Measurements from ENCODE around the gene LGI4. TPM values are rescaled to one million over a fixed set of nuclear protein-coding genes. Genes with fewer than 3 reads are reported as not detected.
"Not testable (repeated sequence)": the region's sequence is repeated elsewhere in the genome, so short reads cannot be mapped to it uniquely, and the experiment has no call there.

The LGI4 gene
- total and polyA plus RNA-seq, 8 donors: 3.1 to 40.0 (median 13.4) TPM

DNA sequence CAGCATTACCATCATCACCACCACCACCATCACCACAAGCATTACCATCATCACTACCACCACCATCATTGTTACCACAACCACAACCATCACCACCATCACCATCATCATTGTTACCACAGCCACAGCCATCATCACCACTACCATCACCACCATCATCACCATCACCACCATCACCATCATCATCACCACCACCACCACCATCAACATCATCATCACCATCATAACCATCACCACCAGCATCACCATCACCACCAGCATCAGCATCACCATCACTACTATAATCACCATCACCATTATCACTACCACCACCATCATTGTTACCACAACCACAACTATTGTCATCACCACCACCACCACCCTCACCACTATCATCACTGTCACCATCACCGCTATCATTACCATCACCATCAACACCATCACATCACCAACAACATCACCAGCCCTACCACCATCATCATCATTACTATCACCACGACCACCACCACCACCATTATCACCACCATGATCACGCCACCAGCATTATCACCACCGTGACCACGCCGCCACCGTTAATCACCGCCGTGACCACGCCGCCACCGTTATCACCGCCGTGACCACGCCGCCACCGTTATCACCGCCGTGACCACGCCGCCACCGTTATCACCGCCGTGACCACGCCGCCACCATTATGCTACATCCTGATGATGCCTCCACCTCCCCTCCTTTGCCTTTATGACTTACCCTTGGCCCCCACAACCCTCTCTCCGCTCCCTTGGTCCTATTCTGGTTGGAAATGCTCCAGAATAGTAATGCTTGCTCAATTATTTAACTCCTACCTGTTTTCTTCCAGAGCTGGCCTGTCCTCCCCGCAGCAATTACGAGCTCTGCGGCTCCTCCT, 29.2 kb downstream of the LGI4 start:
- TF ChIP-seq, protein P1, sequence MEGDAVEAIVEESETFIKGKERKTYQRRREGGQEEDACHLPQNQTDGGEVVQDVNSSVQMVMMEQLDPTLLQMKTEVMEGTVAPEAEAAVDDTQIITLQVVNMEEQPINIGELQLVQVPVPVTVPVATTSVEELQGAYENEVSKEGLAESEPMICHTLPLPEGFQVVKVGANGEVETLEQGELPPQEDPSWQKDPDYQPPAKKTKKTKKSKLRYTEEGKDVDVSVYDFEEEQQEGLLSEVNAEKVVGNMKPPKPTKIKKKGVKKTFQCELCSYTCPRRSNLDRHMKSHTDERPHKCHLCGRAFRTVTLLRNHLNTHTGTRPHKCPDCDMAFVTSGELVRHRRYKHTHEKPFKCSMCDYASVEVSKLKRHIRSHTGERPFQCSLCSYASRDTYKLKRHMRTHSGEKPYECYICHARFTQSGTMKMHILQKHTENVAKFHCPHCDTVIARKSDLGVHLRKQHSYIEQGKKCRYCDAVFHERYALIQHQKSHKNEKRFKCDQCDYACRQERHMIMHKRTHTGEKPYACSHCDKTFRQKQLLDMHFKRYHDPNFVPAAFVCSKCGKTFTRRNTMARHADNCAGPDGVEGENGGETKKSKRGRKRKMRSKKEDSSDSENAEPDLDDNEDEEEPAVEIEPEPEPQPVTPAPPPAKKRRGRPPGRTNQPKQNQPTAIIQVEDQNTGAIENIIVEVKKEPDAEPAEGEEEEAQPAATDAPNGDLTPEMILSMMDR (IDR thresholded peaks at IDR 0.05): no peak
- TF ChIP-seq POLR2A (IDR thresholded peaks at IDR 0.05) (no peak), EP300 (IDR thresholded peaks at IDR 0.05) (no peak), POLR2AphosphoS5 (IDR thresholded peaks at IDR 0.05) (no peak)
- no peaks in the 10 kb centered on the region for H3K36me3 ChIP-seq
- H3K27me3 ChIP-seq: peaks cover 0 to 5% (median 0%) of the 10 kb centered on the region in 3 donors
- H3K27ac ChIP-seq: peak overlapping the region in 2 of 5 donors; percentile 70 to 72
- no peak overlapping the region for H3K4me3 ChIP-seq
- intact Hi-C loops (cut with DNase I; ENCODE audit: low total_unique reads): no loop called here
- 78 to 92% (median 87%) methylated on average over 27 to 30 of the region's 30 CpGs for WGBS, 5 donors
- DNase-seq: no peak
- H3K4me1 ChIP-seq: peaks cover 0 to 18% (median 10%) of the 10 kb centered on the region in 4 donors
- no peaks in the 10 kb centered on the region for H3K9me3 ChIP-seq

DNA sequence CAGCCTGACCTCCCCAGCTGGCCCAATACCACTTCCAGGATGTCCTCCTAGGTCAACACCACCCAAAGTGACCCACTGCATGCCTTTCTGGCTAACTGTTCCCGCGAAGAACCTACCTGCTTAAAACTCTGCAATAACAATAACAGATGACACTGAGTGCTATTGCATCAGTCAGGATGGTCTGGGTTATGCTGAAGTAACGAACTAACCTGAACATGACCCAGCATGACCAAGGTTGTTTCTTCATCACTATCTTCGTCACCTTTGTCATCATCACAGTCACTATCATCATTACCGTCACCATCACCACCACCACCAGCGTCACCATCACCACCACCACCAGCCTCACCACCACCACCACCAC, 29.8 kb downstream of the LGI4 start:
- TF ChIP-seq EP300 (IDR thresholded peaks at IDR 0.05) (no peak), POLR2A (IDR thresholded peaks at IDR 0.05) (no peak), POLR2AphosphoS5 (IDR thresholded peaks at IDR 0.05) (no peak)
- TF ChIP-seq, protein P1 (IDR thresholded peaks at IDR 0.05): no peak
- H3K4me1 ChIP-seq: peaks cover 0 to 18% (median 10%) of the 10 kb centered on the region in 4 donors
- no peak overlapping the region for H3K4me3 ChIP-seq
- H3K27ac ChIP-seq: no peak overlapping the region
- intact Hi-C loops (cut with DNase I; ENCODE audit: low total_unique reads): no loop called here
- no peak for DNase-seq
- no peaks in the 10 kb centered on the region for H3K36me3 ChIP-seq
- H3K27me3 ChIP-seq: peaks cover 0 to 5% (median 0%) of the 10 kb centered on the region in 3 donors
- WGBS, 5 donors: 92 to 99% (median 96%) methylated on average over 6 of the region's 6 CpGs
- no peaks in the 10 kb centered on the region for H3K9me3 ChIP-seq

DNA sequence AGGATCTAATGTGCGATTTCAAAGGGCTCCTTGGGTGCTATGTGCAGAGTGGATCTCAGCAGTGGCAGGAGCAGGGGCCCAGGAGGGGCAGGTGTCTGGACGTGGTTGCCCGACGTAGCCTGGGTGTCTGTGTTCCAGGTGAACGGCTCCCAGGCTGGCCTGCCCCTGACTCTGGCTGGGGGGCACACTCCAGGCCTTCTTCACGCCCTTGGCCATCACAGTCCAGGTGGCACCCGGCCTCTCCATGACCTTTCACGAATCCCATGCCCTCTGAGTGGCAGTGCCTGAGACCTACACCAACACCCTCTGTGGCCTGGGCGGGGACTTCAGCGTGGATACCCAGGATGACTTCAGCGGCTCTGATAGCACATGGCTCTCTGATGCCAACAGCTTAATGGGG, 30.5 kb downstream of the LGI4 start:
- peaks cover 0 to under 1% (median 0%) of the 10 kb centered on the region in 3 donors for H3K27me3 ChIP-seq
- H3K36me3 ChIP-seq: no peaks in the 10 kb centered on the region
- H3K27ac ChIP-seq: no peak overlapping the region
- intact Hi-C loops (cut with DNase I; ENCODE audit: low total_unique reads): no loop called here
- H3K4me3 ChIP-seq: no peak overlapping the region
- DNase-seq: no peak
- no peaks in the 10 kb centered on the region for H3K9me3 ChIP-seq
- no peak for TF ChIP-seq POLR2AphosphoS5 (IDR thresholded peaks at IDR 0.05)
- TF ChIP-seq, protein P1 (IDR thresholded peaks at IDR 0.05): no peak
- no peak for TF ChIP-seq POLR2A (IDR thresholded peaks at IDR 0.05)
- no peak for TF ChIP-seq EP300 (IDR thresholded peaks at IDR 0.05)
- H3K4me1 ChIP-seq: peaks cover 0 to 18% (median 7%) of the 10 kb centered on the region in 4 donors
- 77 to 91% (median 81%) methylated on average over 8 to 11 of the region's 11 CpGs for WGBS, 5 donors

DNA sequence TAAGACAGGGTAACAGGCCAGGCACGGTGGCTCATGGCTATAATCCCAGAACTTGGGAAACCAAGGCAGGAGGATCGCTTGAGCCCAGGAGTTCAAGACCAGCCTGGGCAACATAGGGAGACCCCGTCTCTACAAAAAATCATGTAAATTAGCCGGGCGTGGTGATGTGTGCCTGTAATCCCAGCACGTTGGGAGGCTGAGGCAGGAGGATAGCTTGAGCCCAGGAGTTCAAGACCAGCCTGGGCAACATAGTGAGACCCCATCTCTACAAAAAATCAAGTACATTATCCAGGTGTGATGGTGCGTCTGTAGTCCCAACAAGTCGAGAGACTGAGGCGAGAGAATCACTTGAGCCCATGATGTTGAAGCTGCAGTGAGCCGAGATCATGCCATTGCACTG, 31.2 kb downstream of the LGI4 start:
- 77 to 81% (median 79%) methylated on average over 10 of the region's 10 CpGs for WGBS, 5 donors
- H3K4me1 ChIP-seq: peaks cover 3 to 13% (median 6%) of the 10 kb centered on the region in 4 donors
- H3K27ac ChIP-seq; H3K9me3 ChIP-seq; H3K36me3 ChIP-seq; intact Hi-C loops (cut with DNase I; ENCODE audit: low total_unique reads); DNase-seq; H3K27me3 ChIP-seq; H3K4me3 ChIP-seq: not testable (repeated sequence)

DNA sequence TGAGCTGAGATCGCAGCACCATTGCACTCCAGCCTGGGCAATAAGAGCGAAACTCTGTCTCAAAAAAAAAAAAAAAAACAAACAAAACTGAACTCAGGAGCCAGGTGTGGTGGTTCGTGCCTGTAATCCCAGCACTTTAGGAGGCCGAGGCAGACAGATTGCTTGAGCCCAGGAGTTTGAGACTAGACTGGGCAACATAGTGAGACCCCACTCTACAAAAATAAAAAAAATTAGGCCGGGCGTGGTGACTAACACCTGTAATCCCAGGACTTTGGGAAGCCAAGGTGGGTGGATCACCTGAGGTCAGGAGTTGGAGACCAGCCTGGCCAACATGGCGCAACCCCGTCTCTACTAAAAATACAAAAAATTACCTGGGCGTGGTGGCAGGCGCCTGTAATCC, 32.9 kb downstream of the LGI4 start:
- DNase-seq; H3K4me1 ChIP-seq; H3K9me3 ChIP-seq; H3K27ac ChIP-seq; H3K36me3 ChIP-seq; intact Hi-C loops (cut with DNase I; ENCODE audit: low total_unique reads); H3K4me3 ChIP-seq; H3K27me3 ChIP-seq: not testable (repeated sequence)
- 90 to 97% (median 93%) methylated on average over 10 of the region's 10 CpGs for WGBS, 5 donors
